Activated CD8-positive, alpha-beta memory T cell treated with anti-CD3 and anti-CD28 coated beads for 48 hours (primary cell): ENCODE results near the gene KCTD20.
"Not testable (repeated sequence)": the region's sequence is repeated elsewhere in the genome, so short reads cannot be mapped to it uniquely, and the experiment has no call there.

ENCODE experiments used
- DNase-seq, 3 experiments: peaks; one replicate each; pipeline ENCODE4 v3.0.0-alpha.2; 2020; ENCODE audit warnings: low read depth in 2 of 3, low spot score in 2 of 3

The KCTD20 gene

GRCh38 chr6:36443471-36444428 is 950 bp downstream of the KCTD20 start:
- no peak for DNase-seq

- no peak for DNase-seq
Observed at GRCh38 chr6:36444470-36444869, 1.7 kb downstream of the KCTD20 start.

GRCh38 chr6:36445621-36446020 is 2.8 kb downstream of the KCTD20 start:
- no peak for DNase-seq

- not testable (repeated sequence) for DNase-seq
Observed at GRCh38 chr6:36449173-36449572, 6.4 kb downstream of the KCTD20 start.

- DNase-seq: not testable (repeated sequence)
Observed at GRCh38 chr6:36452897-36453296, 10.1 kb downstream of the KCTD20 start.

- no peak for DNase-seq
Observed at GRCh38 chr6:36455486-36456027, 12.8 kb downstream of the KCTD20 start.

- no peak for DNase-seq
Observed at GRCh38 chr6:36459501-36459900, 16.7 kb downstream of the KCTD20 start.

GRCh38 chr6:36460916-36461315 is 18.1 kb downstream of the KCTD20 start:
- no peak for DNase-seq

- DNase-seq: no peak
Observed at GRCh38 chr6:36461646-36462045, 18.8 kb downstream of the KCTD20 start.

GRCh38 chr6:36463676-36464075 is 20.9 kb downstream of the KCTD20 start:
- no peak for DNase-seq

GRCh38 chr6:36464233-36464632 is 21.4 kb downstream of the KCTD20 start:
- DNase-seq: no peak

- DNase-seq: no peak
Observed at GRCh38 chr6:36467625-36468024, 24.8 kb downstream of the KCTD20 start.

- DNase-seq: no peak
Observed at GRCh38 chr6:36469148-36469661, 26.4 kb downstream of the KCTD20 start.

- DNase-seq: no peak
Observed at GRCh38 chr6:36469946-36470345, 27.1 kb downstream of the KCTD20 start.

- no peak for DNase-seq
Observed at GRCh38 chr6:36478051-36478526, 35.3 kb downstream of the KCTD20 start.

GRCh38 chr6:36479256-36479655 is 36.5 kb downstream of the KCTD20 start:
- no peak for DNase-seq

GRCh38 chr6:36483326-36483725 is 40.5 kb downstream of the KCTD20 start:
- DNase-seq: not testable (repeated sequence)

- no peak for DNase-seq
Observed at GRCh38 chr6:36484736-36485135, 41.9 kb downstream of the KCTD20 start.

GRCh38 chr6:36487698-36488097 is 44.9 kb downstream of the KCTD20 start:
- DNase-seq: no peak

- DNase-seq: no peak
Observed at GRCh38 chr6:36488221-36488620, 45.4 kb downstream of the KCTD20 start.

GRCh38 chr6:36489426-36489825 is 46.6 kb downstream of the KCTD20 start:
- DNase-seq: no peak

- DNase-seq: no peak
Observed at GRCh38 chr6:36491378-36491965, 48.7 kb downstream of the KCTD20 start.
